Suppressor macrophage (primary cell): ENCODE results near the gene NUP210.
A peak's percentile ranks its signal among the peaks of the same experiment; 100 is the strongest.

Source experiments
- DNase-seq, 4 experiments: peaks; one replicate each; pipeline ENCODE4 v3.0.0-alpha.2; 2020 to 2022

NUP210 gene

GRCh38 chr3:13347390-13347950 is 72.7 kb downstream of the NUP210 start:
- peak in 2 of 4 experiments; percentile 11 to 21 for DNase-seq

GRCh38 chr3:13346481-13347389 is 73.4 kb downstream of the NUP210 start:
- peak; percentile 60 to 82 (median 80) for DNase-seq

- no peak for DNase-seq
Measured at GRCh38 chr3:13345772-13346171, 74.3 kb downstream of the NUP210 start.

- DNase-seq, result no peak
Measured at GRCh38 chr3:13345284-13345683, 74.8 kb downstream of the NUP210 start.

- DNase-seq, result no peak
Measured at GRCh38 chr3:13344663-13345062, 75.5 kb downstream of the NUP210 start.

- DNase-seq, result no peak
Measured at GRCh38 chr3:13343601-13344000, 76.5 kb downstream of the NUP210 start.

- no peak for DNase-seq
Measured at GRCh38 chr3:13341229-13341905, 78.8 kb downstream of the NUP210 start.

GRCh38 chr3:13339833-13340232 is 80.3 kb downstream of the NUP210 start:
- DNase-seq, result no peak

GRCh38 chr3:13338996-13339395 is 81.1 kb downstream of the NUP210 start:
- DNase-seq, result no peak

GRCh38 chr3:13338231-13338630 is 81.9 kb downstream of the NUP210 start:
- no peak for DNase-seq

GRCh38 chr3:13336592-13336991 is 83.5 kb downstream of the NUP210 start:
- no peak for DNase-seq

- DNase-seq, result no peak
Measured at GRCh38 chr3:13335503-13335902, 84.6 kb downstream of the NUP210 start.

- DNase-seq, result no peak
Measured at GRCh38 chr3:13335059-13335458, 85.1 kb downstream of the NUP210 start.

- DNase-seq, result no peak
Measured at GRCh38 chr3:13333236-13333897, 86.8 kb downstream of the NUP210 start.

GRCh38 chr3:13332740-13333139 is 87.4 kb downstream of the NUP210 start:
- DNase-seq, result no peak

GRCh38 chr3:13332158-13332557 is 88.0 kb downstream of the NUP210 start:
- no peak for DNase-seq

GRCh38 chr3:13329746-13330145 is 90.4 kb downstream of the NUP210 start:
- no peak for DNase-seq

GRCh38 chr3:13325892-13326443 is 94.2 kb downstream of the NUP210 start:
- no peak for DNase-seq

GRCh38 chr3:13324835-13325501 is 95.2 kb downstream of the NUP210 start:
- DNase-seq, result no peak

- DNase-seq, result no peak
Measured at GRCh38 chr3:13323822-13324221, 96.3 kb downstream of the NUP210 start.

- DNase-seq, result no peak
Measured at GRCh38 chr3:13322324-13322723, 97.8 kb downstream of the NUP210 start.

GRCh38 chr3:13319564-13320220 is 100.4 kb downstream of the NUP210 start:
- DNase-seq, result no peak
